Memory B cell (primary cell): ENCODE data around the gene HTT.
A peak's percentile ranks its signal among the peaks of the same experiment; 100 is the strongest.

Source experiments
- ATAC-seq: fragments of 150-1000 bp; cut with Tn5 transposase; 2 replicates; pipeline ENCODE4 v1.10.0; 2021; ENCODE audit warnings: low read depth, mild to moderate bottlenecking, moderate library complexity
- DNase-seq, 2 donors: peaks; one replicate each; pipeline ENCODE4 v3.0.0; 2022; ENCODE audit warnings: low spot score in 2 of 2
- H3K27ac Mint-ChIP-seq: one replicate; pipeline ENCODE4 v1.8.0; 2022; ENCODE audit warnings: mild to moderate bottlenecking, moderate library complexity, mixed read lengths
- H3K27me3 Mint-ChIP-seq: one replicate; pipeline ENCODE4 v1.8.0; 2022; ENCODE audit warnings: mixed read lengths
- H3K36me3 Mint-ChIP-seq: one replicate; pipeline ENCODE4 v1.8.0; 2022; ENCODE audit warnings: mild to moderate bottlenecking, mixed read lengths
- H3K4me1 Mint-ChIP-seq: one replicate; pipeline ENCODE4 v1.8.0; 2022; ENCODE audit warnings: mixed read lengths
- H3K4me3 Mint-ChIP-seq: one replicate; pipeline ENCODE4 v1.8.0; 2022; ENCODE audit warnings: mild to moderate bottlenecking, moderate library complexity, mixed read lengths
- H3K9me3 Mint-ChIP-seq: one replicate; pipeline ENCODE4 v1.8.0; 2022; ENCODE audit warnings: mixed read lengths

The HTT gene

DNA sequence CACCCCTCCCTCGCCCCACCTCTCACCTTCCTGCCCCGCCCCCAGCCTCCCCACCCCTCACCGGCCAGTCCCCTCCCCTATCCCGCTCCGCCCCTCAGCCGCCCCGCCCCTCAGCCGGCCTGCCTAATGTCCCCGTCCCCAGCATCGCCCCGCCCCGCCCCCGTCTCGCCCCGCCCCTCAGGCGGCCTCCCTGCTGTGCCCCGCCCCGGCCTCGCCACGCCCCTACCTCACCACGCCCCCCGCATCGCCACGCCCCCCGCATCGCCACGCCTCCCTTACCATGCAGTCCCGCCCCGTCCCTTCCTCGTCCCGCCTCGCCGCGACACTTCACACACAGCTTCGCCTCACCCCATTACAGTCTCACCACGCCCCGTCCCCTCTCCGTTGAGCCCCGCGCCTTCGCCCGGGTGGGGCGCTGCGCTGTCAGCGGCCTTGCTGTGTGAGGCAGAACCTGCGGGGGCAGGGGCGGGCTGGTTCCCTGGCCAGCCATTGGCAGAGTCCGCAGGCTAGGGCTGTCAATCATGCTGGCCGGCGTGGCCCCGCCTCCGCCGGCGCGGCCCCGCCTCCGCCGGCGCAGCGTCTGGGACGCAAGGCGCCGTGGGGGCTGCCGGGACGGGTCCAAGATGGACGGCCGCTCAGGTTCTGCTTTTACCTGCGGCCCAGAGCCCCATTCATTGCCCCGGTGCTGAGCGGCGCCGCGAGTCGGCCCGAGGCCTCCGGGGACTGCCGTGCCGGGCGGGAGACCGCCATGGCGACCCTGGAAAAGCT is at the start of gene HTT, which contains the start of gene HTT-AS:
Gene HTT (plus strand): TSS at position 604 of the 768 bp plus-strand sequence. CDS start 145 bp downstream, at position 749.
Gene HTT-AS (minus strand): TSS at position 461 of the 768 bp plus-strand sequence.
- peak within 1 kb of the TSS; percentile 98 for H3K4me3 Mint-ChIP-seq
- DNase-seq (peak; percentile 96 to 99), ATAC-seq (peak; percentile 81)
- H3K9me3 Mint-ChIP-seq: no peaks in the 10 kb centered on the region
- peaks cover 26% of the 10 kb centered on the region for H3K4me1 Mint-ChIP-seq
- peak within 1 kb of the TSS; percentile 92 for H3K27ac Mint-ChIP-seq
- no peaks in the 10 kb centered on the region for H3K27me3 Mint-ChIP-seq
- H3K36me3 Mint-ChIP-seq: peaks cover 2% of the 10 kb centered on the region

DNA sequence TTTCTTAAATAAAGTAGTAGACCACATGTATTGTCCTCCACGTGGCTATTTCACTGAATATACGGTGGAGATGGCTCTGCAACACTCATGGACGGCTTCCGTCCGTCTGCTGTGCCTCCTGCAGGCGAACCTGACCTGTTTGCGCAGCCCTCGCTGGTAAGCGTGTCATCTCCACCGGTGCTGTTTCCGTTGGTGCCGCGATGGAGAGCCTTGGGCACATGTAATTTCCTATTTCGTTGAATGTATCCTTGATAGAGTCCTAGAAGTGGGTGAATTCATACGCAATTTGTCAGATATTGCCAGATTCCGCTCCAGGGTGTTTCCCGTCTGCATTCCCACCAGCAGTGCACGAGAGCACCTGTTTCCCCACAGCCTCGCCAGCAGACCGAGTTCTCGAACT is 48.6 kb upstream of the HTT start:
- H3K9me3 Mint-ChIP-seq: peaks cover 9% of the 10 kb centered on the region

DNA sequence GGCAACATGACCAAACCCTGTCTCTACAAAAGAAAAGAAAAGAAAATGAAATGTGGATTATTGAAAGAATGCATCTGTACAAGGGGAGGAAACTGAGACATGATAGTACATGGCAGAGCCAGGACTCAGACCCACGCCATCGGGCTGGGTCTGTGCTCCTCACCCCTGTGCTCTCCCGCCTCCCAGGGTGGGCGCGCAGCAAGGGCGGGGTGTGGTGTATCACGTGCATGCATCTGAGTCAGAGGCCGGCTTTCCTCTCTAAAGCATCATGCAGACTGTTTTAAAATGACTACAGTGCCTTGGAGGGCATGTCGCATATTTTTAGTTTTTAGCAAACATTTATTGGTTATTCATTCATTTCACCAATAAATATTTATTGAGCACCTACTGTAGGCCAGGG is 47.9 kb upstream of the HTT start:
- ATAC-seq (no peak), DNase-seq (no peak)
- H3K4me3 Mint-ChIP-seq: no peak overlapping the region
- peaks cover 6% of the 10 kb centered on the region for H3K36me3 Mint-ChIP-seq
- no peak overlapping the region for H3K27ac Mint-ChIP-seq
- H3K4me1 Mint-ChIP-seq: no peaks in the 10 kb centered on the region
- peaks cover 17% of the 10 kb centered on the region for H3K27me3 Mint-ChIP-seq
- H3K9me3 Mint-ChIP-seq: peaks cover 9% of the 10 kb centered on the region

More for the DNA sequence above, 48.6 kb upstream of the HTT start:
- Mint-ChIP-seq H3K27ac (no peak overlapping the region), H3K36me3 (peaks cover 6% of the 10 kb centered on the region), H3K4me3 (no peak overlapping the region), H3K4me1 (no peaks in the 10 kb centered on the region), H3K27me3 (peaks cover 17% of the 10 kb centered on the region)
- no peak for ATAC-seq
- no peak for DNase-seq

DNA sequence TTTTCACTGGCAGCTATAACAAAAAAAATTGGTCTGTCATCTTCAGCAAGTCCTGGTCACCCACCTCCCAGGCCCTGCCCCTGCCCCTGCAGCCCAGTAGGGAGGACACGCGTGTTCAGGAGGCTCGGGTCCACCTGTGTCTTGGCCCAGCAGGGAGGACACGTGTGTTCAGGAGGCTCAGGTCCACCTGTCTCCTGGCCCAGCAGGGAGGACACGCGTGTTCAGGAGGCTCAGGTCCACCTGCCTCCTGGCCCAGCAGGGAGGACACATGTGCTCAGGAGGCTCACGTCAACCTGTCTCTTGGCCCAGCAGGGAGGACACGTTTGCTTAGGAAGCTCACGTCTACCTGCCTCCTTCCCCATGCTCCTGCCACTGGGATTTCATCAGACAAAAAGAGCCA is 45.0 kb upstream of the HTT start:
- no peaks in the 10 kb centered on the region for H3K36me3 Mint-ChIP-seq
- ATAC-seq (no peak), DNase-seq (no peak)
- H3K4me3 Mint-ChIP-seq: no peak overlapping the region
- no peaks in the 10 kb centered on the region for H3K9me3 Mint-ChIP-seq
- H3K27ac Mint-ChIP-seq: no peak overlapping the region
- peaks cover 4% of the 10 kb centered on the region for H3K27me3 Mint-ChIP-seq
- H3K4me1 Mint-ChIP-seq: no peaks in the 10 kb centered on the region

DNA sequence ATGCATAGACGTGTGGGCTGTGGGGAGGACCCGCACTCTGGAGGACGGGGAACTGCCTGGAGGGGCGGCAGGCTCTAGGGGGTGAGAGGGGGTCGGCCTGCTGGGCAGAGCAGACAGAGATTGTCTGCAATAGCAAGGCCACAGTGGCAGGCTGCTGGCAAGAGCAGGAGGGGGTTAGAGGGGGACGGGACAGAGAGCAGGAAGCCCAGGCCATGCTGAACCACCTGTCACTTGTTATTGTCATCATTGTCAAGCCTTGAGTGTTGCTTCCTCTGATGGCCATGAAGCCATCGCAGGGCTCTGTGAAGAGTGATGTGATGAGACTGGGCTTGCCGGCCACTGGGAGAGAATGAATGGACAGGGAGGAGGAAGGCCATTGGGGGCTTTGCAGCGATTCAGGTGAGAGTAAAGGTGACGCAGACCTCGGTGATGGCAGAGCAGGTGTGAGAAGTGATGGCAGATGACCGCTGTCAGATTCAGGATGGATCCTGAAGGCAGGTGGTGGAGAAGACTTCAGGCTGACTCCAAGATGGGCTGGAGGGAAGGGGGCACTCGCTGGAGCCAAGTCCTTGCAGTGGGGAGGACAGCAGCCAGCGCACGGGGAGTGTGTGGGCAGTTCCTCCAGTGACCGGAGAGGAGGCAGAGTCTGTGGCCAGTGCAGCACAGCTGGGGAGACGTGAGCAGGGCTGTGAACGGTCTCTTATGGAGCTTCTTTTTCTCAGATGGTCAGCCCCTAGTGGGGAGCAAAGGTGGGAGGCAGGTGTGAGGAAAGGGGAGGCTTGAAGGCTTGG is 43.7 kb upstream of the HTT start:
- H3K27ac Mint-ChIP-seq: no peak overlapping the region

DNA sequence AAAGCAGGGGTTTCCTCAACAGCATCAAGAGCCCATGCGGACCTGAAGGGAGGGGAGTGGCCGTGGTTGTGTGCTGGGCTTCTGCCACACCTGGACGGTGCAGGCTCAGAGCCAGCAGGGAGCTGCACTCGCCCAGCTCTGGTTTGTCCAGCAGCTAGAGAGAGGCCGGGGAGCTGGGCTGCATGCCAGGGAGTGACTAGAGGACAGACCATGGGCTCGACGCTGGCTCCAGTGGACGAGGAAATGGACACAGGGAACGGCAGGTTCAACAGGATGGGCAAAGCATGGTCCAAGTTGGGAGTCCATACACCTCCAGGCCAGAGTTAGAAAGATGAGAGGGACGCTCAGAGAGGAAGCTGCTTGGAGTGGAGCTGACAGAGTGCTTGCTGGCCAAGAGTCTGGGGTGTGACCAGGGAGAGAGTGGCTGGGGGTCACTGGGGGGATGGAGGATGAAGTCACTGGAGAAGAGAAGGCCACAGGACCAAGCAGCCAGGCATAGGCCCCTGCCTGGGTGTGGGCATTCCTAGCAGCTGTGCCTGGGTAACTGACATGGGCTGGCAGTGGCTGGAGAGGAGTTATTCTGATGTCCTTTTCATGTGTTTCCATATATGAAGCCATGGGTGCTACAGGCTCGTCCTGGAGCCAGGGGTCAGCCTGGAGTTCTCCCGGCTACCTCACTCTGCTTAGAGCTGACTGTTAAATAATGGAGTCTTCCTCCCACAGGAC is 43.0 kb upstream of the HTT start:
- no peak for DNase-seq
- ATAC-seq: no peak
- Mint-ChIP-seq H3K27me3 (peaks cover 4% of the 10 kb centered on the region), H3K27ac (no peak overlapping the region), H3K4me3 (no peak overlapping the region), H3K4me1 (no peaks in the 10 kb centered on the region), H3K36me3 (no peaks in the 10 kb centered on the region), H3K9me3 (no peaks in the 10 kb centered on the region)

More for the DNA sequence above, 43.7 kb upstream of the HTT start:
- Mint-ChIP-seq H3K4me3 (no peak overlapping the region), H3K4me1 (no peaks in the 10 kb centered on the region), H3K36me3 (no peaks in the 10 kb centered on the region), H3K27me3 (peaks cover 4% of the 10 kb centered on the region), H3K9me3 (no peaks in the 10 kb centered on the region)
- ATAC-seq (no peak), DNase-seq (no peak)

DNA sequence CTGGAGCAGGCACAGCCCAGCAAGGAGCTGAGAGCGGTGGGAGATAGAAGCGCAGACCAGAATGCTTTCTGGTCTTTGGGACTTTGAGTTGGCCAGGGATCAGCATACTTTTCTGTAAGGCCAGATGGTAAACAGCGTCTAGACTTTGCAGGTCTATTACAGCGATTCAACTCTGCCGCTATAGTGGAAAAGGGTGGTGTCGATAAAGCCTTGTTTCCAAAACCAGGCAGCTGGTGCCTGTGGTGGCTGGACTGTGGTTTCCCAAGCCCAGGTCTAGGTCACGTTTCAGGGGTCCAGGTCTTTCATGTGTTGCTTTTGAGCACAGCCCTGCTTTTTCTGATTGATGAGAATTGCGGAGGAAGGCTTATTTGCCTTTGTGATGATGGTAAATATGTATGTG is 40.2 kb upstream of the HTT start:
- ATAC-seq: no peak
- Mint-ChIP-seq H3K27me3 (peaks cover 4% of the 10 kb centered on the region), H3K36me3 (no peaks in the 10 kb centered on the region), H3K4me3 (no peak overlapping the region), H3K27ac (no peak overlapping the region), H3K9me3 (no peaks in the 10 kb centered on the region), H3K4me1 (peaks cover 12% of the 10 kb centered on the region)
- DNase-seq: no peak

DNA sequence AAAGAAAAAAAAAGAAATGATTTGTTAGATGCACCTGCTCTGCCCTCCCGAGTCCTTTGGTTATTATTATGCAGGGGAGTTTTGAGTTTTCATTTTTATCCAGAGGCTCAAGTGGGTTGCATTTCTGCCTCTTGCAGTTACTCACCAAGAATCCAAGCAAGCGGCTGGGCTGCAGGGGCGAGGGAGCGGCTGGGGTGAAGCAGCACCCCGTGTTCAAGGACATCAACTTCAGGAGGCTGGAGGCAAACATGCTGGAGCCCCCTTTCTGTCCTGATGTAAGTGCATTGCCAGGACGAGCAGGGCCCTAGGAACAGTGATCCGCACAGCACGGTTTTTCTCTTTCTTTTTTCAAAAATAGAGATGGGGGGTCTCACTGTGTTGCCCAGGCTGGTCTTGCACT is 39.2 kb upstream of the HTT start:
- Mint-ChIP-seq H3K9me3 (no peaks in the 10 kb centered on the region), H3K4me1 (peaks cover 15% of the 10 kb centered on the region), H3K27ac (no peak overlapping the region), H3K4me3 (no peak overlapping the region), H3K36me3 (no peaks in the 10 kb centered on the region), H3K27me3 (peaks cover 4% of the 10 kb centered on the region)
- ATAC-seq (no peak), DNase-seq (no peak)

DNA sequence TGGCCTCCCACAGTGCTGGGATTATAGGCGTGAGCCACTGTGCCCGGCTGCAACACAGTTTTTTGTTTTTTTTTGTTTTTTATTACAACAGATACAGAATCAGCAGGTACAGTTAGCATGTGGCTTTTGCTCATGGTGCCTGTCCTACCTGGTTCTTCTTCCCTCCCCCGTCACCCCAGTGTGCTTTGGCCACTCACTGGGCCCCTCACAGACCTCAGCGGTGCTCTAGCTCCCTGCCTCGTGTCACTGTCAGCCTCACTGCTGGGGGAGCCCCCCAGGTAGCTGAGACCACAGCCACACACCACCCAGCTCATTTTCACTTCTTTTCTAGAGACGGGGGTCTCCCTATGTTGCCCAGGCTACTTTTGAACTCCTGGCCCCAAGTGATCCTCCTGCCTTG is 38.8 kb upstream of the HTT start:
- no peaks in the 10 kb centered on the region for H3K36me3 Mint-ChIP-seq
- DNase-seq (no peak), ATAC-seq (no peak)
- peaks cover 18% of the 10 kb centered on the region for H3K4me1 Mint-ChIP-seq
- no peaks in the 10 kb centered on the region for H3K9me3 Mint-ChIP-seq
- H3K27me3 Mint-ChIP-seq: peaks cover 3% of the 10 kb centered on the region
- H3K27ac Mint-ChIP-seq: no peak overlapping the region
- H3K4me3 Mint-ChIP-seq: no peak overlapping the region

DNA sequence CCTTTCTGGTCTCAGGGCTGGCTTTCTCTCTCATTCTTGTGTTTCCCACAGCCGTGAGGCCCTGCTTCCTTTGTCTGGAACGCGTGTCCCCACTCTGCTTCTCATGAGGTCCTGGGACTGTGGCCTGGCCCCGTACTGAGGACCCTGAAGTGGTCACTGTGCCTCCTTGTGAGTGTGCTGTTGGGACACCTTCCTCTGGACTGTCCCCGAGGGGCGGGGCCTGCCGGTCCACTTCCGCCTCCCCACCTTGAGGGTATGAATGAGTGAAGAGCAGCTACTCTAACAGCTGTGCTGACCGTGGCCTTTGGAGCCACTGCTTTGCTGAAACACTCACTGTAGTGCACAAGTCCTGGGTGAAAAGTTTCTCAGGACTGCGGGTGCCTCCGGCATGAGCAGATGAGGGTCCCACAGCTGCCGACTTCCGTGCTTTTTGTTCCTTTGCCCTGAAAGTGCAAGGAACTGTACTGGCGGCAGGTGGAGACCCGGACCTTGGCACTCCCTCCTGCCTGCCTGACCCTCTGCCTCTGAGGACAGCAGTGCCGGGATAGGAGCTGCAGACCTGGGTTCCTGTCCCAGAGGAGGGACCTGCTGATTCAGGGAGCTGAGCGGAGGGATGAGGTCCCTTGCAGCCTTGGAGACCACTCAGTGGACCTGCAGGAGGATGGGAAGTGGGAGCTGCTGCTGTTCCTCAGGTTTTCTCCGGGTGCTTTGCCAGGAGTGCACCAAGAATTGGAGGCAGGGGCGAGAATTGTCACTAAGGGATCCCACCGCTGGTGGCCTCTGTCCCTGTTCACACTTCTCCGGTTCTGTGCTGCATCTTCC is 38.1 kb upstream of the HTT start:
- no peak for ATAC-seq
- Mint-ChIP-seq H3K36me3 (no peaks in the 10 kb centered on the region), H3K27ac (no peak overlapping the region), H3K4me1 (peaks cover 18% of the 10 kb centered on the region), H3K9me3 (no peaks in the 10 kb centered on the region), H3K4me3 (no peak overlapping the region), H3K27me3 (no peaks in the 10 kb centered on the region)
- no peak for DNase-seq

DNA sequence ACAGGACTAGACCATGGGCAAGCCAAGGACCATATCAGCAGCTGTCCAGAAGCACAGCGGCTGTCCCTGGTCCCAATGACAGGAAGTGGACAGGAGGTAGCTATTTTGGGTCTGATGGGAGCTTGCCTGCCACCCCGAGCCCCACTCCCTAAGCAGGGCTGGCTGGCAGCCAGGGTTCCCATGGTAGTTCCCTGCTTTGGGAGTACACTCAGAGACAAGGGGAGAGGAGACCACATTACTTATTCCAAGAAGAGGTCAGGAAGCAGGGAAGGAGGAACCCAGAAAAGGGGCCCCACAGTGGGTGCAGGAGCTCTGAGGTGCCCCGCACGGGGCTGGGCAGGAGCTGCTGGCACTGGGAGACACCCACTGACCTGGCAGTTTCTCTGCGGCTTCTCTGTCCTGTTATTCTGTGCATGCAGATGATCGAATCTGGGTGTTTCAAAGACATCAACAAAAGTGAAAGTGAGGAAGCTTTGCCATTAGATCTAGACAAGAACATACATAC is 36.5 kb upstream of the HTT start:
- Mint-ChIP-seq H3K27me3 (no peaks in the 10 kb centered on the region), H3K36me3 (no peaks in the 10 kb centered on the region), H3K4me3 (peak overlapping the region; percentile 71), H3K27ac (peak overlapping the region; percentile 70), H3K9me3 (no peaks in the 10 kb centered on the region), H3K4me1 (peaks cover 27% of the 10 kb centered on the region)
- ATAC-seq (no peak), DNase-seq (no peak)

DNA sequence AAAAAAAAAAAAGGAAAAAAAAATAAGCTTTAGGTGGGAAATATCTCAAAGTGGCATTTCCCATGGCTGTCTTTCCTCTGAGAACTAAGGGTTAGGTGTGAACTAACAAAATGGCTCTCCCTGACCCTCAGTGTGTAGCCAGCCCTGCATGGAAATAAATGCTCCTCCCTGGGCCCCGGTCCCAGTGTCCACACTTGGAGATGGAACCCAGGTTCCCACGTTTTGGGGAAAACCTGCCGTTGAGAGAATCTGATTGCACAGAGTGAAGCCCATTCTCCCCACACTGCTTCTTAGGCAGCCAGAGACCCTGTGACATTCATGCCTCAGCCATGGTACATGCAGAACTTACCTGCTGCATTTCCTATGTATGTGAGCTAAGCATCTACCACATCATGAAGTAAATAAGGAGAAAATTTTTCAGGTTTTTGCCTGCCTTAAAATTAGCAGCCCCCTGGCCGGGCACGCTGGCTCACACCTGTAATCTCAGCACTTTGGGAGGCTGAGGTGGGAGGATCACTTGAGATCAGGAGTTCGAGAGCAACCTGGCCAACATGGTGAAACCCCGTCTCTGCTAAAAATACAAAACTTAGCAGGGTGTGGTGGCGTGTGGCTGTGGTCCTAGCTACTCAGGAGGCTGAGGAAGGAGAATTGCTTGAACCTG is 34.6 kb upstream of the HTT start:
- DNase-seq (no peak), ATAC-seq (no peak)
- Mint-ChIP-seq H3K9me3 (no peaks in the 10 kb centered on the region), H3K36me3 (no peaks in the 10 kb centered on the region), H3K4me1 (peaks cover 35% of the 10 kb centered on the region), H3K27me3 (no peaks in the 10 kb centered on the region), H3K27ac (peak overlapping the region; percentile 90), H3K4me3 (peak overlapping the region; percentile 93)
